HCT116 (cell line): ENCODE measurements around the gene IL31. TPM values are rescaled to one million over a fixed set of nuclear protein-coding genes. Genes with fewer than 3 reads are reported as not detected.
A peak's percentile ranks its signal among the peaks of the same experiment; 100 is the strongest.
"Not testable (repeated sequence)": the region's sequence is repeated elsewhere in the genome, so short reads cannot be mapped to it uniquely, and the experiment has no call there.

Experiments used
- ATAC-seq: fragments of 200-7000 bp; cut with Tn5 transposase; 2 replicates; pipeline ENCODE4 v1.9.1; 2020; ENCODE audit warnings: mild to moderate bottlenecking, moderate library complexity
- BruUV-seq: library from RNA; stranded (reverse); fragments of 400-500 nt; replicated peaks from 2 replicates; lab custom pipeline; 2021; lab: Mats Ljungman, UMichigan
- CTCF ChIA-PET: fragments of 300-600 bp; sonication (Branson Sonifier 250); formaldehyde crosslinking; loops from one replicate; lab custom pipeline; 2021; ENCODE audit warnings: antibody characterized with exemption; lab: Charles Lee
- POLR2A ChIA-PET: fragments of 300-600, 350-600 bp; sonication (Branson Sonifier 250); formaldehyde crosslinking; loops from one replicate; lab custom pipeline; 2021; ENCODE audit warnings: antibody characterized with exemption; lab: Charles Lee
- RAD21 ChIA-PET, 2 experiments: fragments of 300-600 bp; sonication (Branson Sonifier 250); formaldehyde crosslinking; loops; one replicate each; lab custom pipeline; 2023; ENCODE audit warnings: low total read pairs in 2 of 2; ENCODE audit not compliant: uncharacterized antibody in 2 of 2, unreplicated experiment in 2 of 2, low non-redundant PET in 1 of 2; lab: Charles Lee
- DNase-seq: peaks from one replicate; pipeline ENCODE4 v3.0.0-alpha.2; 2010; ENCODE audit warnings: low read depth, low spot score
- H2AFZ ChIP-seq: fragments of 200-600 bp; shearing (Covaris generic), sonication (generic); 2 replicates; pipeline ENCODE4 v1.6.1; 2017; ENCODE audit warnings: low read depth, mixed run types, mixed read lengths, antibody characterized with exemption, low read length; ENCODE audit not compliant: poor library complexity, severe bottlenecking
- H3K27ac ChIP-seq: 2 replicates; pipeline ENCODE4 v1.5.1; 2012; ENCODE audit warnings: low read depth, low read length
- H3K27me3 ChIP-seq: fragments of 200-600 bp; sonication (generic); 2 replicates; pipeline ENCODE4 v1.6.1; 2016; ENCODE audit warnings: mixed run types, low read length, mixed read lengths; ENCODE audit not compliant: insufficient read depth
- H3K36me3 ChIP-seq, 2 experiments: fragments of 200-500 bp in 1 of 2; fragments of 200-600 bp in 1 of 2; sonication (Bioruptor generic) in 1 of 2; sonication (generic) in 1 of 2; 2 replicates each; pipeline versions ENCODE4 v1.5.1 to v1.6.1; 2014 to 2016; ENCODE audit warnings: low read length in 2 of 2, inconsistent platforms in 1 of 2, mixed read lengths in 1 of 2, mixed run types in 1 of 2; ENCODE audit not compliant: insufficient read depth in 2 of 2, control insufficient read depth in 1 of 2
- H3K4me1 ChIP-seq, 2 experiments: fragments of 200-600 bp in 1 of 2; sonication (generic) in 1 of 2; 2 replicates each; pipeline versions ENCODE4 v1.5.1 to v1.6.1; 2012 to 2017; ENCODE audit warnings: low read length in 2 of 2, inconsistent platforms in 1 of 2, mild to moderate bottlenecking in 1 of 2, mixed read lengths in 1 of 2, mixed run types in 1 of 2, moderate library complexity in 1 of 2; ENCODE audit not compliant: insufficient read depth in 2 of 2, control insufficient read depth in 1 of 2
- H3K4me2 ChIP-seq: fragments of 200-600 bp; sonication (generic); 2 replicates; pipeline ENCODE4 v1.6.1; 2017; ENCODE audit warnings: mixed run types, low read length, mixed read lengths
- H3K4me3 ChIP-seq, 2 experiments: fragments of 200-600 bp in 1 of 2; sonication (generic) in 1 of 2; replicated peaks in 1 of 2; 2 replicates each; pipeline ENCODE4 v1.5.1; 2011 to 2016; ENCODE audit warnings: low read length in 2 of 2, control low read depth in 1 of 2, low read depth in 1 of 2, mild to moderate bottlenecking in 1 of 2, mixed read lengths in 1 of 2, mixed run types in 1 of 2
- H3K79me2 ChIP-seq: fragments of 200-600 bp; sonication (generic); 2 replicates; pipeline ENCODE4 v1.6.1; 2017; ENCODE audit warnings: mild to moderate bottlenecking, mixed run types, low read length, moderate library complexity, mixed read lengths; ENCODE audit not compliant: insufficient read depth
- H3K9ac ChIP-seq: fragments of 200-600 bp; sonication (generic); 2 replicates; pipeline ENCODE4 v1.6.1; 2016; ENCODE audit warnings: low read length, mixed read lengths
- H3K9me2 ChIP-seq: fragments of 200-600 bp; sonication (generic), shearing (Covaris generic); 2 replicates; pipeline ENCODE4 v1.6.1; 2017; ENCODE audit warnings: mixed run types, mild to moderate bottlenecking, moderate library complexity; ENCODE audit not compliant: insufficient read depth
- H3K9me3 ChIP-seq, 2 experiments: fragments of 200-500 bp in 1 of 2; fragments of 200-600 bp in 1 of 2; sonication (Bioruptor generic) in 1 of 2; sonication (generic) in 1 of 2; 2 replicates each; pipeline ENCODE4 v1.6.1; 2014 to 2017; ENCODE audit warnings: low read length in 2 of 2, mixed read lengths in 2 of 2, inconsistent platforms in 1 of 2, low read depth in 1 of 2, mild to moderate bottlenecking in 1 of 2, mixed run types in 1 of 2, moderate library complexity in 1 of 2; ENCODE audit not compliant: control insufficient read depth in 1 of 2, insufficient read depth in 1 of 2
- H4K20me1 ChIP-seq: fragments of 200-600 bp; sonication (generic), shearing (Covaris generic); 2 replicates; pipeline ENCODE4 v1.6.1; 2017; ENCODE audit warnings: mixed run types, mild to moderate bottlenecking, moderate library complexity; ENCODE audit not compliant: insufficient read depth
- EGR1 ChIP-seq: IDR thresholded peaks from 2 replicates; pipeline ENCODE4 v1.6.1; 2012; ENCODE audit warnings: low read depth
- FOSL1 ChIP-seq: IDR thresholded peaks from 2 replicates; pipeline ENCODE4 v1.6.1; 2012; ENCODE audit warnings: low read depth
- JUND ChIP-seq: IDR thresholded peaks from 2 replicates; pipeline ENCODE4 v1.6.1; 2012
- MAX ChIP-seq: IDR thresholded peaks from 2 replicates; pipeline ENCODE4 v1.6.1; 2012
- POLR2AphosphoS5 ChIP-seq: IDR thresholded peaks from 2 replicates; pipeline ENCODE4 v1.6.1; 2011; ENCODE audit warnings: mild to moderate bottlenecking, low read depth, low read length, moderate library complexity
- RAD21 ChIP-seq: IDR thresholded peaks from 2 replicates; pipeline ENCODE4 v1.6.1; 2012; ENCODE audit warnings: low read depth, mild to moderate bottlenecking
- REST ChIP-seq: IDR thresholded peaks from 2 replicates; pipeline ENCODE4 v1.6.1; 2012; ENCODE audit warnings: low read depth
- SRF ChIP-seq: IDR thresholded peaks from 2 replicates; pipeline ENCODE4 v1.6.1; 2012; ENCODE audit warnings: low read depth
- TCF7L2 ChIP-seq: IDR thresholded peaks from 2 replicates; pipeline ENCODE4 v1.7.0; 2011; ENCODE audit warnings: borderline replicate concordance, inconsistent platforms; ENCODE audit not compliant: insufficient read depth, insufficient read length; ENCODE audit errors: extremely low read depth
- YY1 ChIP-seq: IDR thresholded peaks from 2 replicates; pipeline ENCODE4 v1.6.1; 2011; ENCODE audit warnings: low read length, low read depth, moderate library complexity, mild to moderate bottlenecking; ENCODE audit not compliant: insufficient replicate concordance; ENCODE audit errors: extremely low read depth
- ZFX ChIP-seq: fragments of 450-650 bp; IDR thresholded peaks from 2 replicates; pipeline ENCODE4 v1.6.1; 2017
- ZNF274 ChIP-seq: fragments of 200-500 bp; sonication (Bioruptor generic); IDR thresholded peaks from 2 replicates; pipeline ENCODE4 v1.6.1; 2014; ENCODE audit warnings: mild to moderate bottlenecking, low read depth, low read length, inconsistent platforms
- intact Hi-C: fragments of 100-400 bp; cut with micrococcal nuclease; formaldehyde crosslinking; loops from 2 replicates; pipeline ENCODE4 v1.10.0; 2022
- total RNA-seq: library from RNA; stranded (reverse); gene quantifications from one replicate; pipeline ENCODE4 v1.2.1, GENCODE V29; 2021; ENCODE audit not compliant: unreplicated experiment

Gene IL31
- total RNA-seq, 1 experiment from 2014 or later, result not detected

GRCh38 chr12:122204167-122205052 is 30.4 kb upstream of the IL31 start (continued):
- TF ChIP-seq SRF, result no peak

- Histone ChIP-seq H3K9me2 (no peaks in the 10 kb centered on the region), H4K20me1 (no peaks in the 10 kb centered on the region), H3K9me3 (no peaks in the 10 kb centered on the region), H3K36me3 (peaks cover 11% of the 10 kb centered on the region in 2 experiments; a peak in 3 of 4 replicates), H3K27ac (peak within 1 kb of the TSS; percentile 54; the same call in 1 of the 2 replicates), H2AFZ (peak within 1 kb of the TSS; percentile 92), H3K4me1 (peaks cover 2 to 31% of the 10 kb centered on the region in 2 experiments; a peak in 3 of 4 replicates), H3K4me2 (peak within 1 kb of the TSS; percentile 88), H3K79me2 (no peaks in the 10 kb centered on the region; the same call in 1 of the 2 replicates), H3K27me3 (no peaks in the 10 kb centered on the region), H3K4me3 (peak within 1 kb of the TSS; percentile 48 to 62), H3K9ac (peak within 1 kb of the TSS; percentile 65)
- BruUV-seq, result no TSS peak
- ATAC-seq (peak; percentile 88), DNase-seq (peak; percentile 32)
- ChIA-PET POLR2A (interaction anchor here (0.6 to 1.0 kb wide), 5 partner anchors 22 to 705 kb away, joined by 3 to 6 read pairs (median 3); partner anchors contain the start of gene DIABLO), RAD21 (interaction anchor here in 1 of 2 experiments (0.6 to 1.0 kb wide), 2 partner anchors 13 to 75 kb away, joined by 3 read pairs; no protein-coding TSS in a partner anchor), CTCF (interaction anchor here (0.6 to 0.9 kb wide), 4 partner anchors 13 to 149 kb away, joined by 3 to 5 read pairs (median 3); no protein-coding TSS in a partner anchor)
- TF ChIP-seq MAX (peak; percentile 77), ZNF274 (no peak), FOSL1 (no peak), TCF7L2 (no peak), POLR2AphosphoS5 (peak; percentile 81), EGR1 (peak; percentile 91), REST (no peak), JUND (no peak), YY1 (peak; percentile 56), RAD21 (no peak), ZFX (peak; percentile 51; the same call in 1 of the 2 replicates)
- intact Hi-C loops, result no loop called here
Observed at GRCh38 chr12:122203301-122204166, 29.5 kb upstream of the IL31 start, which contains the start of gene B3GNT4. B3GNT4 (plus strand) TSS chr12:122203709; CDS start chr12:122204619, 910 bp downstream.

- H3K9me2 ChIP-seq, ATAC-seq, H3K36me3 ChIP-seq, DNase-seq, POLR2A ChIA-PET, BruUV-seq, H4K20me1 ChIP-seq, H3K27me3 ChIP-seq, RAD21 ChIA-PET, H3K79me2 ChIP-seq, intact Hi-C loops, H3K27ac ChIP-seq, H3K9me3 ChIP-seq: not testable (repeated sequence)
- peaks cover 2 to 31% of the 10 kb centered on the region in 2 experiments; a peak in 3 of 4 replicates for H3K4me1 ChIP-seq
- peak overlapping the region; percentile 65 for H3K9ac ChIP-seq
- H3K4me2 ChIP-seq, result peak overlapping the region; percentile 88
- H2AFZ ChIP-seq, result peak overlapping the region; percentile 92
- CTCF ChIA-PET, result interaction anchor here (0.9 kb wide), 1 partner anchor 149 kb away, joined by 3 read pairs; no protein-coding TSS in a partner anchor
- peak overlapping the region; percentile 48 to 62 for H3K4me3 ChIP-seq
Observed at GRCh38 chr12:122202811-122203210, 28.8 kb upstream of the IL31 start.
